GM10266 (cell line): ENCODE results near the gene CTDSPL.

Source experiments
- DNase-seq: peaks from one replicate; pipeline ENCODE4 v3.0.0; 2012; ENCODE audit errors: extremely low spot score
- CTCF ChIP-seq: IDR thresholded peaks from 2 replicates; pipeline ENCODE4 v1.5.1; 2012; ENCODE audit warnings: mild to moderate bottlenecking, low read depth; ENCODE audit not compliant: control insufficient read depth, insufficient read depth; ENCODE audit errors: missing control alignments

The CTDSPL gene

GRCh38 chr3:37942646-37943045 is 81.0 kb downstream of the CTDSPL start:
- no peak for TF ChIP-seq CTCF
- DNase-seq: no peak

- TF ChIP-seq CTCF: no peak
- no peak for DNase-seq
Measured at GRCh38 chr3:37943126-37943525, 81.4 kb downstream of the CTDSPL start.

- TF ChIP-seq CTCF: no peak
- no peak for DNase-seq
Measured at GRCh38 chr3:37943631-37944314, 82.1 kb downstream of the CTDSPL start.

- no peak for DNase-seq
- no peak for TF ChIP-seq CTCF
Measured at GRCh38 chr3:37944391-37944842, 82.7 kb downstream of the CTDSPL start.

- TF ChIP-seq CTCF: no peak
- no peak for DNase-seq
Measured at GRCh38 chr3:37945156-37945806, 83.6 kb downstream of the CTDSPL start.

GRCh38 chr3:37945807-37946530 is 84.3 kb downstream of the CTDSPL start:
- TF ChIP-seq CTCF: no peak
- no peak for DNase-seq

- TF ChIP-seq CTCF: no peak
- DNase-seq: no peak
Measured at GRCh38 chr3:37946531-37946889, 84.8 kb downstream of the CTDSPL start.
